NCI-H82 (cell line): ENCODE measurements around the gene PLEKHA5.
"Not testable (repeated sequence)": the region's sequence is repeated elsewhere in the genome, so short reads cannot be mapped to it uniquely, and the experiment has no call there.

Experiments
- DNase-seq: peaks from one replicate; lab custom pipeline; 2025; lab: John Stamatoyannopoulos, UW

The PLEKHA5 gene

GRCh38 chr12:19278407-19278806 is 148.9 kb downstream of the PLEKHA5 start:
- DNase-seq, result no peak

DNA sequence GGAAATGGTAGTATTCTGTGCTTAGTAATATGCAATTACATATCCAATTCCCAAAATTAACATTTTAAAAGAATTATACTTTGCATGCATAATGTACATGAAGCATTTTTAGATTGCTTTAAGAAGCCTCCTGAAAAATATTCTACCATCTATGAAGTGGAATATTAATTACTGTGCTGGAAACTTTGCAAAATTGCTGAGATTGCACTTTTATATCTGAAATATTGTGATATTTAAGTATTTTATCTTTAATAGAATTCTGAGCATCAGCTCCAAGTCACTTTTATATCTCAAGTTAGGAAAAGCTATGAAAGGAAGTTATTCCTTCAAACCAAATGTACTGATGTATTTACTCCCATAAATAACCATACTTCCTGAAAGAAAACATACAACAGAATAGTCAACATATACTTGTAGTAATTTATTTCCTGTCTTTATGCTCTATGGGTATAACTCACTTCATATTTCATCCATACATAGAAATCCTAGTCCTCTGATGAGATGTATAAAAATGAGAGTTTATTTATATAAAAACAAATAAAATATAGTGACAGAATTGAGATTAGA is 152.7 kb downstream of the PLEKHA5 start:
- DNase-seq, result no peak

DNA sequence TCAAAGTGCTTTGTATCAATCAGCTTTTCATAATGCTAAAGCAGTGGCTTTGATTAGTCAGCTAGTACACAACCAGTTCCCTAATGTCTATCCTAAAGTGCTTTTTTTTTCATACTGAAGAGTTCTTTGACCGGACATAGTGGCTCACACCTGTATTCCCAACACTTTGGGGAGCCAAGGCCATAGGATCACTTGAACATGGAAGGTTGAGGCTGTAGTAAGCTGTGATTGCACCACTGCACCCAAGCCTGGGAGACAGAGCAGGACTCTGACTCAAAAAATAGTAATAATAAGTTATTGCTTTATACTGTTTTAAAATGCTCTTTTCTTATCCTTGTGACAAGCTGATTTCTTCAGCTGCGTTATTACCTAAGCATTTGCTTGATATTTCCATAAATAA is 155.1 kb downstream of the PLEKHA5 start:
- DNase-seq, result no peak

DNA sequence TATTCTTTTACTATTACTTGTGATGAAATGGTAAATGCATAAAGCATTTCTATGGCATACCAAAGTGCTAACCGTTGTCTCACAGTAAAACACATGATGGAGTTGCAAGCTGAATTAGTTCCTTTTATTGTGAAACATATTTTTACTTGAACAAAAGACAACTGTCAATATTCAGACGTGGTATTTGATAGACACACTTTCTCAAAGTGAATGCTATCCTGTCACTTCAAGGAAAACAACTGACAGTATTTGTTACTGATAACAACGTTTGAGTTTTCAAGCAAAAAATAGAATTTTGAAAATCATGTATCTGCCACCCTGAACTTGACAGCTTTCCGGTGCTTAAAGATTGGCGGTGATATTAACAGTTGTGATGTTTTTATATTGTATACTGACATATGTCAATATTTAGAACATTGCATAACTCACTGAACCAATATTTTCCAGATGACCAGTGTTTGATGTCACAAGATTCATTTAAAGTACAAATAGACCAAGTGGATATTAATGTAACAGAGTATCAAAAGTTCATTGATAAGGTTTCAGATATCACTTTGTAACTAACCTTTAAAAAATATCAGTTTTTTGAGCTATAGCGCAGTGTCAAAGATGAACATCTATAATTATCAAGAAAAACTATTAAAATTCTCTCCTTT is 156.4 kb downstream of the PLEKHA5 start:
- DNase-seq, result no peak

DNA sequence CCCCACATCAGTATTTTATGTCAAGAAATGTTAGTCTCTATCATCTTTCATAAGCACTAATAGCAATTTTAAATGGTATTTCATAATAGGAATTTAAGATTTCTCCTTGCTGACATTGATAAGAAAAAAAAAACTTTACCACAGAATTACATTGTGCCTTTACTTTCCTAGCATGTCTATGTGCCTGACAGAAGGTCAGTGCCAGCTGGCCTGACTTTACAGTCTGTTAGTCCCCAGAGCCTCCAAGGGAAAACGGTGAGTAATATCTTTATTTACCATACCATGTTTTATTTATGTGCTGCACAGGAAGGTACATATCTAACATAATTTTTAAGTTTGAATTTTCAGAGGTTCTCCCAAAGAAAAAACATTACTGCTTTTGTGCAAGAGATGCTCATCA is 157.8 kb downstream of the PLEKHA5 start:
- no peak for DNase-seq

GRCh38 chr12:19288161-19288560 is 158.6 kb downstream of the PLEKHA5 start:
- DNase-seq, result no peak

DNA sequence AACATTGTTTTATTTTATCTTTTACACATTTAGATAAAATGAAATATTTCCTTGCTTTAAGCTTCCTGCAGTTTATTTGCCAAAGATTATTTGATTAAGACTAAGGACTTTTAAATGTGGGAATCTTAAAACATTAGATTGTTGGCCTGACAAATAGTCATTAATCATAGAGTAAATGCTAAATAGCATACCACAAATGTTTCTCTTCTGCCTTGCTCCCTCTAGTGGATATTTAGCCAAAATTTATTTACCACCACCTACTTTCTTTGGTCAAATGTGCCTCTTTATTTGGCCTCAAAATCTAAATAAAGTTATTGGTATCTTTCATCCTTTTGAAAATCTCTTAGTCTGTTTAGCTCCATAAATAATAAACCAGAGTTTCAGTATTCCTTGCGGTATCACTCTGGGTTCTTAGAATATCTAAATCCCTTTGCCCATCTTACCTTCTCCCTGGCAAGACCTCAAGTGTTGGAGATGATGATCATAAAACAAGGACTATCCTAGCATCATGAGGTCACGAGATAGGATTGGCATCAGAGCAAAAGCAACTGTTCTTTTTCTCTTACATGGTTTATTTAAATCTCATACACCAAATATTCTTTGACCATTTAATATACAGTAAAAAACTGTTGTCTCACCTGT is 159.2 kb downstream of the PLEKHA5 start:
- DNase-seq, result peak; percentile 63

DNA sequence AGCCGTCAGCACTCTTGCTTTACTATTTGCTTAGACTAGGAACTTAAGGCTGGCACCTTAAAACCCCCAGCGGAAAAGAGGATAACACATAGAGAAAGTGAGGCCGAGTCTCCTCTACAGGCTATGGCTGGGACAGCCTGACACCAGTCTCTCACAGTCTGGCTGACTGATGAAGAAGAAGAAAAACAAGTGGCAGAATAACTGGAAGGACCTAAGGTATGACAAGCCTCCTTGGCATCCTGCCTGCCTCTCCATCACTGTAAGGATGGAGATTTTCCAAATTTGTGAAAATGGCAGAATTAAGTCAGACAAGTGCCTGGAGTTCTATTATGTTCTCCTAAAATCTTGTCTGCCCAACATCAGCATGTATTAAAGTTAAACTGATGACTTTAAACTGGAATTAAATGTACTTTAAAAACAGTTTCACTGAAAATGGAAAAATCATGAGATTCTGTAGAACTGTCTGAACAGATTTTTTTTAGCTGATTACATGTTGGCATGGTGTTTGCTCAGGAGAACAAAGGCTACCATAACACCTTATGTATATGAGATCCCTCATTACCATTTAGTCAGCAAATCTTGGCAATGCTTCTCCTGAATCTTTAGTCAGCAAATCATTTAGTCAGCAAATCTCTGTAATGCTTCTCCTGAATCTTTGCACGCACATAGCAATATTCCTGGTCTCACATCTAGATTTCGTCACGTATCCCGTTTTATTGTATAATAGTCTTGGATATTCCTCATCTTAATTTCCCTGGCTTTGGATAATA is 169.5 kb downstream of the PLEKHA5 start:
- no peak for DNase-seq

GRCh38 chr12:19299765-19300164 is 170.2 kb downstream of the PLEKHA5 start:
- no peak for DNase-seq

DNA sequence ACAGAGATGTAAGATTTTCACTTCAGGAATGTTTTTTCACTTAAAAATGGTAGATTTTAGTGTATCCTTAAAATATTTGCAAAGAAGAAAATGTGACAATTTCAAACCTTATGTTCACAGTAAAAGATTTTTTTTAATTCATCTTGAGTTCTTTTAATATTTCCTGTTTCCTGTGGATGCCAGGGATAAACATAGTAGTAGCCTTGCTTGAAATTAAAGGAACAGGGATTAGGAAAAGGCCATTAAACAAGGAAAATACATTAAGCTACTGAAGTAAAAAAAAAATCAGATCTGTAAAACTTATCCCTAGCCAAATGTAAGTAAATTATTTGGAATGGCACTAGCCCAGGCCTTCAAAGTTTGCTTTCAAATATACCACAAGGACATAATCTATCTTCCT is 171.7 kb downstream of the PLEKHA5 start:
- DNase-seq, result no peak

DNA sequence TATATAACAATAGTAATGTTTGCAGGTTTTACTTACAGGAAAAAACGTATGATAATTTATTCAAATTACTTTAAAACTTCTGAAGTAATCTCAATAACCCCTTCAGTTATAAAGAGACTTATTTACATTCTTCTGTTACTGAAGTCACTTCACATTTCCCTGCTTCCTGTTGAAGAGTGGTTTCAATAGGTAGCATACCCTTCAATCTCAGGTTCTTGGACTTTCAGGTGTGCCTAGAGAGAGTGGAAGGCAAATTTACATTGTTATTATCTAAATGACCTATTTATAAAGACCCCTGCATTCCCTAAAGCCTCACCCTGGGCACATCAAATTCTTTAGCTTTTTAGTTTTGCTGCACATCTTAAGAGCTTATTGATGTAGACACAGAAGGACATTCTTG is 172.2 kb downstream of the PLEKHA5 start:
- no peak for DNase-seq

- DNase-seq, result no peak
These were observed 172.6 kb downstream of the PLEKHA5 start for GRCh38 chr12:19302100-19302640.

DNA sequence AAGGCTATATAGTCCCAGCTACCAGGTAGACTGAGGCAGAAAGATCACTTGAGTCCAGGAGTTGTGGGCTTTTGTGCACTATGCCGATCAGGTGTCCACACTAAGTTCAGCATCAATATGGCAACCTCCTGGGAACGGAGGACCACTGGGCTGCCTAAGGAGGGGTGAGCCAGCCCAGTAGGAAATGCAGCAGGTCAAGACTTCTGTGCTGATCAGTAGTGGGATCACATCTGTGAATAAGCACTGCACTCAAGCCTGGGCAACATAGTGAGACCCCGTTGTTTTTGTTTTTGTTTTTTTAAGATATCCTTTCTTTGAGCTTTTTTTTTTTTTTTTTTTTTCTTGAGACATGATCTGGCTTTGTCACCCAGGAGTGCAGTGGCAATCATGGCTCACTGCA is 174.0 kb downstream of the PLEKHA5 start:
- DNase-seq, result no peak

- no peak for DNase-seq
These were observed 174.7 kb downstream of the PLEKHA5 start for GRCh38 chr12:19304149-19304750.

DNA sequence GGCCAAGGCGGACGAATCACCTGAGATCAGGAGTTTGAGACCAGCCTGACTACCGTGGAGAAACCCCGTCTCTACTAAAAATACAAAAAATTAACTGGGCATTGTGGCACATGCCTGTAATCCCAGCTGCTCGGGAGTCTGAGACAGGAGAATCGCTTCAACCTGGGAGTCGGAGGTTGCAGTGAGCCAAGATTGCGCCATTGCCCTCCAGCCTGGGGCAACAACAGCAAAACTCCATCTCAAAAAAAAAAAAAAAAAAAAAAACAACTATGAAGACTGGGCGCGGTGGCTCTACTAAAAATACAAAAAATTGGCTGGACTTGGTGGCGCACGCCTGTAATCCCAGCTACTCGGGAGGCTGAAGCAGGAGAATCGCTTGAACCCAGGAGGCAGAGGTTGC is 176.1 kb downstream of the PLEKHA5 start:
- not testable (repeated sequence) for DNase-seq

DNA sequence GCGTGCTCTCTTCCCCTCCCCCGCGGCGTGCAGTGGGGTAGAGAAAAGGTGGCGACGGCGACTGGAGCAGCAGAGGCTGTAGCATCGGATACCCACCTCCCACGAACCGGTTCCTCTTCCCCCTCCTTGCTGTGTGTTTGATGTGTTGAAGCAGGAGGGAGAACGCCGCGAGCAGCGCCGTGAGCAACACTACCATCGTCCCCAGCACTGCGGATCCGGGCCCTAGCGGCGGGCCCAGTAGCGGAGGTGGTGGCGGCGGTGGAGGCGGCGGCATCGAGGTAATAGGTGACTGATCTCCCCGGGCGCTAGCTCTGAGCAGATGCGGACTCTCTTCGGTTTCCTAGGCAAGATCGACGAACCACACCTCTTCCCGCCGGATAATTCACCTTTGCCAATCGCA is 176.8 kb downstream of the PLEKHA5 start:
- DNase-seq, result no peak

DNA sequence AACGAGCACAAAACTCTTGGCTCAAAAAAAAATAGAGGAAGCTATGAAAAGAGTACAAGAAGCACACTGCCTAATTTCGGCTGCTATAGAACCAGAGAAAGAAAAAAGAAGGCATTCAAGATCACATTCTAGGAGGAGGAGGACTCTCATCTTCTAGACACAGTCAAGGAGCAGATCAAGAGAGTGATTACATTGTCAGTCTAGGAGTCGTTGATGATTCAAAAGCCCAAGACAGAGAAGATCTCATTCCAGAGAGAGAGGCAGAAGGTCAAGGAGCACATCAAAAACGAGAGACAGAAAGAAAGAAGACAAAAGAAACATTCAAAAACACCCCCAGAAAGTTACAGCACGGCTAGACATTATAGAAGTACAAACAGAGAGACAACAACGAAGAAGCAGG is 177.9 kb downstream of the PLEKHA5 start:
- no peak for DNase-seq

DNA sequence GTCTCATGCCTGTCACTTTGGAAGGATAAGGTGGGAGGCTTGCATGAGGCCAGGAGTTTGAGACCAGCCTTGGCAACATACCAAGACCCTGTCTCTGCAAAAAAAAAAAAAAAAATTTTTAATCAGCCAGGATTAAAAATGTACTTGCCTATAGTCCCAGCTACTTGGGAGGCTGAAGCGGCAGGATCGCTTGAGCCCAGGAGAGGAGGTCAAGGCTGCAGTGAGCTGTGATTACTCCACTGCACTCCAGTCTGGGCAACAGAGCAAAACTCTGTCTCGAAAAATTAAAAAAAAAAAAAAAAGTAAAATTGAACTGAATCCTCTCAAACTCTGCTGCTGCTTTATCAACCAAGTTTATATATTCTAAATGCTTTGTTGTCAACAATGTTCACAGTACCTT is 181.6 kb downstream of the PLEKHA5 start:
- no peak for DNase-seq

DNA sequence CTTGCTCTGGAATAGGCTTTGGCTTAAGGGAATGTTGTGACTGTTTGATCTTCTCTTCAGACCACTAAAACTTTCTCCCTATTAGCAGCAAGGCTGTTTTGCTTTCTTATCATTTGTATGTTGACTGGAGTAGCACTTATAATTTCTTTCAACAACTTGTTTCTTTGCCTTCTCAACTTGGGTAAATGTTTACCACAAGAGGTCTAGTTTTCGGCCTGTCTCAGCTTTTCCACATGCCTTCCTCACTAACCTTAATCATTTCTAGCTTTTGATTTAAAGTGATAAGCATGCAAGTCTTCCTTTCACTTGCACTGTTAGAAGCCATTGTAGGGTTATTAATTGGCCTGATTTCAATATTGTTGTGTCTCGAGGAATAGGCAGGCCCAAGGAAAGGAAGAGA is 183.1 kb downstream of the PLEKHA5 start:
- DNase-seq, result no peak

- DNase-seq, result no peak
These were observed 186.9 kb downstream of the PLEKHA5 start for GRCh38 chr12:19316425-19316824.

DNA sequence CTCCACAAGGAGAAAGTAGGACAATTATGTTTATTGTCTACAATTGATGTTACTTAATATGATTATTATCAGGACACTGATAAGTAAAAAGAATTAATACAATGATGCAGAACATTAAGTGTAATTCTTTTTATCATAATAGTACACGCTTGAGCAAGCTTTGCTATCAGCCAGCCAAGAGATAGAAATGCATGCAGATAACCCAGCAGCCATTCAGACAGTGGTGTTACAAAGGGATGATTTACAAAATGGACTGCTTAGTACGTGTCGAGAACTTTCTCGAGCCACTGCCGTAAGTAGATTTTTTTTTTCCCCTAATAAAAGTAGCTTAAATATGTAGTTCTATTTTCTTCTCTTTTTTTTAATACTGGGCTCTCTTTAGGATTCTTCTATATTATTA is 192.8 kb downstream of the PLEKHA5 start:
- no peak for DNase-seq

GRCh38 chr12:19323805-19324204 is 194.3 kb downstream of the PLEKHA5 start:
- no peak for DNase-seq
